Measurements from ENCODE around the gene JDP2.
A peak's percentile ranks its signal among the peaks of the same experiment; 100 is the strongest.

The JDP2 gene

DNA sequence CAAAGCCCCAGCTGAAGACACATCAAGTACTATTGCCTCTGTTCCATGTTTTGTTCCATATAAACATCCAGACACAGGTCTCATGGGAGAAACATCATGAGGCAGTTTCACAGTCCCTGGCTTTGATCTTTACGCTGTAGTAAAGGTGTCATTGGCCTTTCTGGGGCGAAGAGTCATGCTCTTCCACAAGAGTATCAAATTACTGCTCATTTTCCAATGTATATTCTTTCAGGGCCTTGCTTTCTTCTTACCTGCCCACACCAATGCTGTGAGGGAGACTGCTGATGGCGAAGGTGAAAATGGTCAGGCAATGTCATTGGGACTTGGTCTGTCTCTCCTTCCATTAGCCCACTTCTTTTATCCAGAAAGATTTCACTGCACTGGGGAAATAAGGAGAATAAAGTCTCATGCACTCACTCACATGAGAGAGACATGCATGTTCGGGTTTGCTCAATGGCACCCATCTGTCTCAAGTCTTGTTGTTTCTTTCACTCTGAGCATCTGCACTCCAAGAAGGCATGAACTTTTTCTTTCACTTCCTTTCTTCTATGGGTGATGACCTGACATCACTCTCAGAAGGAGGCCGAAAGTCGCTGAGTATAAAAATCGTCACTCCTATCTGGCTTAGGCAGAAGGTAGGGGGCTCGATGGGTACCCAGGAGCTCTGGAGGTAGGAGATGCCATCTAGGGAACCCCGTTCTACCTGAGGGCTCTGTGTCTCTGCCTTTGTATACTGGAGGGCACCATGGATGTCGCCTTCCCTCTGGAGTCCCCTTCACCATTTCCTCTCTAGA is 1.3 kb upstream of the JDP2 start:
- H3K4me1 Mint-ChIP-seq (ENCODE audit: low read depth), result peaks cover 5% of the 10 kb centered on the region
- H3K9me3 Mint-ChIP-seq (ENCODE audit: low read depth), result no peaks in the 10 kb centered on the region
- no peaks in the 10 kb centered on the region for H3K36me3 Mint-ChIP-seq
- H3K27ac Mint-ChIP-seq, result no peak overlapping the region
- peak overlapping the region; percentile 62 for H3K4me3 Mint-ChIP-seq
- peaks cover 11% of the 10 kb centered on the region for H3K27me3 Mint-ChIP-seq

GRCh38 chr14:75427126-75427481 is 718 bp upstream of the JDP2 start:
- peak overlapping the region; percentile 62 for H3K4me3 Mint-ChIP-seq
- H3K4me1 Mint-ChIP-seq (ENCODE audit: low read depth), result peaks cover 5% of the 10 kb centered on the region
- no peaks in the 10 kb centered on the region for H3K36me3 Mint-ChIP-seq
- H3K9me3 Mint-ChIP-seq (ENCODE audit: low read depth), result no peaks in the 10 kb centered on the region
- H3K27me3 Mint-ChIP-seq, result peaks cover 11% of the 10 kb centered on the region
- H3K27ac Mint-ChIP-seq, result no peak overlapping the region

DNA sequence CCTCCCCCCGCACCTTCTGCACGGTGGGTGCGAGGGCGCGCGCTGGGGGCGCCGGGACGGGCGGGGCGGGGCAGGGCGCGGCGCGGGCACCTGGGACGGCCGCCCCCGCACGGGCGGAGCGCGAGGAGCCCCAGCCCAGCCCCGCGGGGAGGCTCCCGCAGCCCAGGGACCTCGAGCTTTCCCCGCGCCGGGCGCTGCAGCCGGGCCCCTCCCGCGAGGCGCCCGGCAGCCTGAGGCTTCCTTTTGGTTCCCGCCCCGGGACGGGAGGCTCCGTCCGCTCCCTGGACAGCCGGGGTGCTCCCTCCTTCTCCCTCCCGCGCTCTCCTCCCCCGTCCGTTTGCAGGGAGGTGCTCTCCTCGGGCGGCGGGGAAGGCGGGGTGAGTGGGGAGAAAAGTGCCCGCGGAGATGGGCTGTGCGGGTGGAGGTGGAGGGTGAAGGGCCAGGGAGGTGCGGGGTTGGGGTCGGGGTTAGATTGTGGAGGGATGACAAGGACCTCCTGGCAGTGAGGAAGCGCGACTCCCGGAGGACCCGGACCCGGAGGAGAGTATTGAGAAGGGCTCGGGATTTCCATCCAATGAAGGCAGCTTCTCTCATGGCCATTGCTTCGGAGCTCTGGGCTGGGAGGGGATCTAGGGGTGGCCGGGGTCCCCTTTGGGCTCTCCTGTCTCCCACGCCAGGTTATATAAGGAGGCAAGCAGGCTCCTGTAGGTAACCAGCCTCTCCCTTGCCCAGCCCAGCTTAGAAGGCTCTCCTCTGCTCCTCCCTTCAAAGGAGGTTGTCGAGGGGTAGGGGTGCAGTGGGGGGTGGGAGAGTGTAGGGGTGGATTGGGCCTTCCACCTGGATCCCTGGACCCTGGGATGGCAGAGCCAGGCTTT is 645 bp downstream of the JDP2 start:
- H3K27ac Mint-ChIP-seq, result no peak overlapping the region
- H3K27me3 Mint-ChIP-seq, result peaks cover 11% of the 10 kb centered on the region
- no peaks in the 10 kb centered on the region for H3K9me3 Mint-ChIP-seq (ENCODE audit: low read depth)
- H3K4me3 Mint-ChIP-seq, result peak overlapping the region; percentile 83
- H3K4me1 Mint-ChIP-seq (ENCODE audit: low read depth), result peaks cover 5% of the 10 kb centered on the region
- no peaks in the 10 kb centered on the region for H3K36me3 Mint-ChIP-seq

DNA sequence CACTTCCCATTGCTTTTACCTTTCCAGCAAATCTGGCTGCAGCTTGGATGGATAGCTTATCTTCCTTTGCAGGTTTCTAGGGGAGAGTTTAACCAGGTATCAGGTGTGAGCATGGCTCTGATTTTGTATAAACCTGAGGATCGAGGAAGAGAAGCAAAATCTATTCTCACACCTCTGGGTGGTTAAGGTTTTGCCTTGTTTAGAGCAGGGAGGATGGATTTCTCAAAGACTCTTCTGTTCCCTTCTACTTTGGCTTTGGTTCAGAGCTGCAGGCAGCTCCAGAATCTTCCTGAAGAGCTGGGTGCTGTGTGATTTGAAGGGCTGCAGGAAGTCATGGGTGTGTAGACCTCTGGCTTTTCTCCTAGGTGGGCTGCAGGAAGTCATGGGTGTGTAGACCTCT is 1.7 kb downstream of the JDP2 start:
- peaks cover 5% of the 10 kb centered on the region for H3K4me1 Mint-ChIP-seq (ENCODE audit: low read depth)
- peaks cover 11% of the 10 kb centered on the region for H3K27me3 Mint-ChIP-seq
- H3K27ac Mint-ChIP-seq, result no peak overlapping the region
- no peaks in the 10 kb centered on the region for H3K36me3 Mint-ChIP-seq
- H3K9me3 Mint-ChIP-seq (ENCODE audit: low read depth), result no peaks in the 10 kb centered on the region
- peak overlapping the region; percentile 83 for H3K4me3 Mint-ChIP-seq

GRCh38 chr14:75430116-75430515 is 2.3 kb downstream of the JDP2 start:
- no peak overlapping the region for H3K4me3 Mint-ChIP-seq
- peaks cover 6% of the 10 kb centered on the region for H3K4me1 Mint-ChIP-seq (ENCODE audit: low read depth)
- peaks cover 11% of the 10 kb centered on the region for H3K27me3 Mint-ChIP-seq

GRCh38 chr14:75430526-75430925 is 2.7 kb downstream of the JDP2 start:
- Mint-ChIP-seq H3K4me1 (ENCODE audit: low read depth) (peaks cover 11% of the 10 kb centered on the region), H3K27ac (no peak overlapping the region), H3K36me3 (no peaks in the 10 kb centered on the region), H3K4me3 (no peak overlapping the region), H3K9me3 (ENCODE audit: low read depth) (no peaks in the 10 kb centered on the region), H3K27me3 (peaks cover 10% of the 10 kb centered on the region)

More at GRCh38 chr14:75430116-75430515, 2.3 kb downstream of the JDP2 start:
- no peaks in the 10 kb centered on the region for H3K9me3 Mint-ChIP-seq (ENCODE audit: low read depth)
- H3K36me3 Mint-ChIP-seq, result no peaks in the 10 kb centered on the region
- H3K27ac Mint-ChIP-seq, result no peak overlapping the region

DNA sequence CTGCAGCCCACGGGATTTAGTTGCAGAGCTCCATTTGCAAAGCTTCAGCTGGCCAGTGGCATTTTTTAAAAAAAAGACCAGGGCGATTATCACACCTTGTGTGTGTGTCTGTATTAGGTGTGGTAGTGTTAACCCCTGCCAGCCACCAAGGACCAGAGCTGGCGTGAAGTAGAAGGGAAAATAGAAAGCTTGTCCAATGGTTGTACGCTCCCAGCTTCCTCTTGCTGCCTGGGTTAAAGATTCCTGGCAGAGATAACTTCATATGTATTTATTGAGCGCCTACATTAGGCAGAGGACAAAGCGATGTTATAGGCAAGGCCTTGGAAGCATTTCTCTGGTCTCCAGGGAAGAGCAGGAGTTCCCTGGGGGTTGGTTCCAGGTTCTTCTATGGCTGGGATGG is 3.2 kb downstream of the JDP2 start:
- H3K27me3 Mint-ChIP-seq, result peaks cover 7% of the 10 kb centered on the region
- no peaks in the 10 kb centered on the region for H3K36me3 Mint-ChIP-seq
- H3K9me3 Mint-ChIP-seq (ENCODE audit: low read depth), result no peaks in the 10 kb centered on the region
- H3K4me3 Mint-ChIP-seq, result no peak overlapping the region
- H3K27ac Mint-ChIP-seq, result no peak overlapping the region
- H3K4me1 Mint-ChIP-seq (ENCODE audit: low read depth), result peaks cover 15% of the 10 kb centered on the region

DNA sequence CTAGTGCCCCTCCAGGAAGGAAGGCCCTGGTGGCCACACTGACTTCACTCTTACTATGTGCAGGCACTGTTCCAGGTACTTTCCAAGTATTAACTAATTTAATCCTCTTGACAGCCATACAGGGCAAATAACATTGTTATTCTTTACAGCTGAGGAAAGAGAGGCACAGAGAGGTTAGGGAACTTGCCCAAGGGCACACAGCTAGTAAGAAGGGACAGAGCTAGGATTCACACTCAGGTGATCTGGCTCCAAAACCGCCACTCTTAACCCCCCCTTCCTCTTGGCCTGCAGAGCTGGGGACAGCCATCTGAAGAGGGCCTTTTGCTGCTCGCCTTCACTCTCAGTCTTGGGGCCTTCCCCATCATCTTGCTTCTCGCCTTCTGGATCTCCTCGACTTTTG is 4.0 kb downstream of the JDP2 start:
- H3K4me1 Mint-ChIP-seq (ENCODE audit: low read depth), result peaks cover 14% of the 10 kb centered on the region
- no peak overlapping the region for H3K4me3 Mint-ChIP-seq
- H3K9me3 Mint-ChIP-seq (ENCODE audit: low read depth), result no peaks in the 10 kb centered on the region
- no peak overlapping the region for H3K27ac Mint-ChIP-seq
- peaks cover 1% of the 10 kb centered on the region for H3K27me3 Mint-ChIP-seq
- no peaks in the 10 kb centered on the region for H3K36me3 Mint-ChIP-seq

DNA sequence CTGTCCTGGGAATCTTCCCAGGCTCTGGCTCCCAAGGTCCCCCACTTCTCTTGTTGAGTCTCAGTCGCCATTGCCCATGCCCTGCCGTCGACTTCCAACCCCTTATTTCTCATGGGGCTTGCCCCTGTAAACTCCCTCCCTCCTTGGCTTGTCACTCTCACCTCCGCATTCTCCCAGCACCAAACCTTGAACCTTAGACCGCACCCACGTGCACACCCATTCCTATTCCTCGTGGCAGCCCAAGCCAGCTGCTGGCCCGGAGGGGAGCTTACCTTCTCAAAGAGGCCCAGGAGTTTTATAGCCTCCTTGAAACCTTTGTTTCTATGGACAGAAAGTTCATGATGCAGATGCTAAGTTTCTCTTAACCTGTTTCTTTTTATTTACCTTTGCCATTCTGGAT is 4.6 kb downstream of the JDP2 start:
- no peaks in the 10 kb centered on the region for H3K9me3 Mint-ChIP-seq (ENCODE audit: low read depth)
- no peak overlapping the region for H3K4me3 Mint-ChIP-seq
- no peaks in the 10 kb centered on the region for H3K27me3 Mint-ChIP-seq
- no peak overlapping the region for H3K27ac Mint-ChIP-seq
- peaks cover 13% of the 10 kb centered on the region for H3K4me1 Mint-ChIP-seq (ENCODE audit: low read depth)
- no peaks in the 10 kb centered on the region for H3K36me3 Mint-ChIP-seq

GRCh38 chr14:75433631-75434071 is 5.8 kb downstream of the JDP2 start:
- Mint-ChIP-seq H3K9me3 (ENCODE audit: low read depth) (no peaks in the 10 kb centered on the region), H3K4me3 (no peak overlapping the region), H3K27me3 (no peaks in the 10 kb centered on the region), H3K36me3 (no peaks in the 10 kb centered on the region), H3K27ac (no peak overlapping the region), H3K4me1 (ENCODE audit: low read depth) (peaks cover 13% of the 10 kb centered on the region)

GRCh38 chr14:75434138-75434889 is 6.5 kb downstream of the JDP2 start:
- no peak overlapping the region for H3K4me3 Mint-ChIP-seq

GRCh38 chr14:75434890-75435248 is 7.0 kb downstream of the JDP2 start:
- Mint-ChIP-seq H3K36me3 (no peaks in the 10 kb centered on the region), H3K27me3 (no peaks in the 10 kb centered on the region), H3K27ac (no peak overlapping the region), H3K9me3 (ENCODE audit: low read depth) (no peaks in the 10 kb centered on the region), H3K4me3 (no peak overlapping the region), H3K4me1 (ENCODE audit: low read depth) (peaks cover 11% of the 10 kb centered on the region)

More at GRCh38 chr14:75434138-75434889, 6.5 kb downstream of the JDP2 start:
- Mint-ChIP-seq H3K36me3 (no peaks in the 10 kb centered on the region), H3K9me3 (ENCODE audit: low read depth) (no peaks in the 10 kb centered on the region), H3K4me1 (ENCODE audit: low read depth) (peaks cover 13% of the 10 kb centered on the region), H3K27me3 (no peaks in the 10 kb centered on the region), H3K27ac (no peak overlapping the region)

DNA sequence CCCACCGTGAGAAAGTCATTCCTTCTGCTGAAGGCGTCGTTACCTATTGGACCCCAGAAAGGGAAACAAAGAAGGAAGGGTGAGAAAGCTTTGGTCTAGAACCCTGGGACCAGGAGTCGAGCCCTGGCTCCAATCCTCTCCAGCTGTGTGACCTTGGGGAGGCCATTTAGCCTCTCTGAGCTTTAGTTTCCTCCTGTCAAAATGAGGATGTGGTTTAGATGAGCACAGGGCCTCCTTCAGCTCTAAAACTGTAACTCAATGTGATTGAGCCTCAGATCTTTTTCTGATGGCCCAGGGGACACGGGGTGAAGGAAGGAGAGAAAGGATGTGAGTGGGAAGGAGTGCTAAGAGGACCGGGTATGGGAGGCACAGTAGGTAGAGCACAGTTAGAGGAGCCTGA is 7.7 kb downstream of the JDP2 start:
- Mint-ChIP-seq H3K4me3 (no peak overlapping the region), H3K27ac (no peak overlapping the region), H3K4me1 (ENCODE audit: low read depth) (peaks cover 11% of the 10 kb centered on the region), H3K27me3 (no peaks in the 10 kb centered on the region), H3K36me3 (no peaks in the 10 kb centered on the region), H3K9me3 (ENCODE audit: low read depth) (no peaks in the 10 kb centered on the region)

- Mint-ChIP-seq H3K27me3 (no peaks in the 10 kb centered on the region), H3K36me3 (no peaks in the 10 kb centered on the region), H3K9me3 (ENCODE audit: low read depth) (no peaks in the 10 kb centered on the region)
Measured at GRCh38 chr14:75437201-75438143, 9.7 kb downstream of the JDP2 start.

More at GRCh38 chr14:75437201-75438143, 9.7 kb downstream of the JDP2 start:
- peaks cover 11% of the 10 kb centered on the region for H3K4me1 Mint-ChIP-seq (ENCODE audit: low read depth)
- H3K4me3 Mint-ChIP-seq, result no peak overlapping the region
- no peak overlapping the region for H3K27ac Mint-ChIP-seq

Measured in activated naive CD8-positive, alpha-beta T cell (primary cell).